ENCODE data around the gene MAPK4.
"Not testable (repeated sequence)": the region's sequence is repeated elsewhere in the genome, so short reads cannot be mapped to it uniquely, and the experiment has no call there.

MAPK4 gene

DNA sequence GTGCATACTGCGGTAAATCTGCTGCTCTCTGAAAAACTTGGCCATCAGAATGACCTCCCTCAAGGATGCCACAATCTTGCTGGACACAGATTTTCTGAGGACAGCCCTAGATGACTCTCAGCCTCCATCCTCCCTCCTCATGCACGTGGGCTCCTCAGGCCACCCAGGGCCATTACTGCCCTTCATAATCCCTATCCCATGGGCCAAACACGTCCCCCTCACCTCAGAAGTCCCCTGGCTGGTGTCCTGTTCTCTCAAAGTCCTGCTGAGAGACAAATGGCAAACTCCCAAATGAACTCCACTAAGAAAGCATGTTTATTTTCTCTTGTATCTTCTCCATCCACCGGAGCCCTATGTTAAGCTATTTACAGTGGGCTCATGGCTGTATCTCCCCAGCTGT lies 134.3 kb downstream of the MAPK4 start:
- no peak for DNase-seq

DNA sequence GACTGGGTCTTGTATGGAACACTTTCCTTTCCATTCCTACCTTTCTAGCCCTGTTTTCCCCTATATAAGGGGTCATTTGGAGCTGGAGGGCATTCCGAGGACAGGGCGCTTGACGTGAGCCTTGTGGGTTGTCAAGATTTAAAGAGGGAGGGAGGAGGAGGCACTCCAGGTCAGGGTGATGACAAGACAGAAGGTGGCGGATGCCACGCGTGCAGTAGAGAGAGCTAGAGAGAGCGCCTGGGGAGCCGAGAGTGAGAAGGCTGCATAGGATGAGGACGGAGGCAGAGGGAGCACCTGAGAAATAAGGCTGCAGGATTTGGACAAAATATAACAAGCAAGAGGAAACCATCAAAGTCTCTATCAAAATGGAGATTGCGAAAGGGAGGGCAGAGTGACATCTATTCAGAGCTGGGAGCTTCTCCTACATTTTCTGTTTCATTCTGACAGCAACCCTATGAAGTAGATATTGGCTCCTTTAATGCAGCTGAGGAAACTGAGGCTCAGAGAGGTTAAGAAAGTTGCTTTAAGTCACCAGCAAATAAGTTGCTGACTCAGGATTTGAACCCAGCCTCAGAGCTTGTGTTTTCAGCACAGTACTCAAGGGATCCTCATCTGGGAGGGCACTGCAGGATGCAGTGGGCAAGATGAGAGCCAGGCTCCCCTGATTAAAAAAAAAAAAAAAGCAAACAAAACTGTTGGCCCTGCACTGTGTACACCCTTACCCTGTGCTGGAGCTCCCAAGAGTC lies 135.7 kb downstream of the MAPK4 start:
- DNase-seq, result no peak

DNA sequence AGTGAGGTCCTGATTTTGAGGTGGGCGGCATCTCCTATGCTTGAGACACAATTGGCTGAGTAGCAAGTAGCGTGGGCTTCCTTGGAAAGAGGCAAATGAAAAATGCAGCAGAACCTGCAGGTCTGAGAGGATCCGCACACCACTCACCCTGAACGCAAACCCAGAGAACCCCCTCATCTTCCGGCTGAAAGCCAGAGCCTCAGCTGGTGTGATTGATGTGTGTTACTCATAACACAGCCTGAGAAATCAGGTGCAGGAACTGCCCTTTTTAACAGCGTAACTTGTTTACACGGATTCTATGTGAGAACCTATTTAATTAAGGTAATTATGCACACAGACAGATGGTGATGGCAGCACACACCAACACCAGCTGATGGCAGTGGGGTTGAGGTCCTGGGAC lies 136.5 kb downstream of the MAPK4 start:
- no peak for DNase-seq

GRCh38 chr18:50696929-50697328 lies 137.0 kb downstream of the MAPK4 start:
- no peak for DNase-seq

DNA sequence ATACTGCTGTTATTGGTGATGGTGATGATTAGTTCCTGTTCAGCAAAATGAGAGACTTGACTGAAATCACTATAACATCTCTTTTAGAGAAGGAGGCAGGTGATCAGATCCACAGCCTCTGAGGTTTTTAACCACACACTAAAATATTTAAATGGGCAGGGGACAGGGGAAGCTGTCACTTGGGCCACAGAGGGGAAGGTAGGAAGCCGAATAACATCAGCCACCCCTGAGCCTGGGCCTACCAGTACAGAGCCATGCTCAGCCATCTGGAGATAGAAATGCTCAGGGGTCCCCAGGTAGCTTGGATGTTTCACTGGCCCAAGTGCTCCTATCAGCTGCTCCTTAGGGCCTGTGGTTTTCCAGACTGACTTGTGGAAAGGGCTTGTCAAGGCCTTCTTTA lies 137.6 kb downstream of the MAPK4 start:
- DNase-seq, result no peak

- no peak for DNase-seq
These were observed 140.6 kb downstream of the MAPK4 start for GRCh38 chr18:50700245-50701165.

- no peak for DNase-seq
These were observed 144.6 kb downstream of the MAPK4 start for GRCh38 chr18:50704357-50704940.

- peak; percentile 27 for DNase-seq
These were observed 146.3 kb downstream of the MAPK4 start for GRCh38 chr18:50706199-50706598.

GRCh38 chr18:50706651-50707050 lies 146.8 kb downstream of the MAPK4 start:
- DNase-seq, result no peak

GRCh38 chr18:50707297-50707696 lies 147.4 kb downstream of the MAPK4 start:
- not testable (repeated sequence) for DNase-seq

DNA sequence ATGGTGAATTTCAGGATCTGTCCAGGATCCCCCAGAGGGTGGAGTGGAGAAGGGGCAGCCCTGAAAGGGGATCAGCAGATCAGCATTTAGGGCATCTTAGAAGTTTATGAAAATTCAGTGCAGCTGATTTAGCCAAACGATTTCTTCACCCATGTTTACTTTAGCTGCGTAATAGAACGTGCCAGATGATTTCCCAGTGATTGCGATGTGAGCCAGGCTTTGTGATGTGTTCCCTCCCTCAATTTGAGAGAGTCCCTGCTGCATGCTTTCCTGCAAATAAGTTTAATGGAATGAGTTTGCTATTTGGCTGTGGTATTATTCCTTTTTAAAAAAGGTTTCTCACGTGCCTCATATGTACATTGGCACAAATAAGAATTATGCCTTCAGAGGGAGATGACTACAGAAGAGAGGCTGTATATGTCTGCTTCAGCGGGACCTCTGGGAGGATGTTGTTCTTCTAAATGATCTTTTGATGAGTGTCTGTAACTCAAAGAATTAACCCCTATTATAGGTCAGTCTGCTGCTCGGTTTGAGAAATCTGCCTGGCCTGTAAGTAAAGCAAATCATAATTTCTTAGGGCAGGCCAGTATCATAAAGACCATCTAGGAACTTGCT lies 148.1 kb downstream of the MAPK4 start:
- no peak for DNase-seq

GRCh38 chr18:50709193-50709592 lies 149.3 kb downstream of the MAPK4 start:
- no peak for DNase-seq

DNA sequence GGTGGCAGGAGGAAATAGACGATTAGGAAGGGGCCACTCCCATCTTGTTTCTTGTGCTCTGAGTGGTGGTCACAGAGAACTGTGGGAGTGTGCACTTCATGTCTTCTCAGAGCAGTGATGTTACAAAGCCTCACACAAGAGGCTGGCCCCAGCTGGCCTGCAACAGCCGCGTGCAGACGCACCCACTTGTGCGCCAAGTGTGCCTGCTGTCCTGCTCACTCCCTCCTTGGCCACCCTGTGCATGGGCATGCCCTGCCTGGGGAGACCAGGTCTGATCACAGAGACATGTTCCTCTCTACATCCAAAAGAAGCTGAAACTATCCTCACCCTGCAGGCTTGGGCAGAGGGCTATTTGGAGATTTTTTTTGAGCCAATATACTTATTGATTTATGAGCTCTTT lies 151.5 kb downstream of the MAPK4 start:
- DNase-seq, result no peak

DNA sequence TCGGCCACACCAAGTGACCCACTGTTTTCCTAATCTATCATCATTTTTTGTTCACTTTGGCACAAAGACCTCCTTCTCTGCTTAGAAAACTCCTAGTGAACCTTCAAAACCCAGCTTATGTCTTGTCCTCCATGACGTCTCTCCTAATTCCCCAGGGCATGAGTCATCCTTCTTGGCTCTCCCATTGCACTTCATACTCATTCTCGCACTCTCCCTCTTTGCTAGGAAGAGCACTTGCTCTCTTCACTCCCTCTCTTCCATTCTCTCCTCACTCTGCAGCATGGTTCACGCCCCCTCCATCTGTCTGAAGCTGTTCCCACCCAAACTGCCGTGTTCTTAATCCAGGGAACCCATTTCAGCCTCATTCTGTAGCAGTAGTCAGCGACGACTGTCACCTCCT lies 156.0 kb downstream of the MAPK4 start:
- no peak for DNase-seq

- DNase-seq, result no peak
These were observed 157.0 kb downstream of the MAPK4 start for GRCh38 chr18:50716902-50717301.

GRCh38 chr18:50717563-50717962 lies 157.7 kb downstream of the MAPK4 start:
- no peak for DNase-seq

GRCh38 chr18:50719471-50720324 lies 159.8 kb downstream of the MAPK4 start:
- no peak for DNase-seq

DNA sequence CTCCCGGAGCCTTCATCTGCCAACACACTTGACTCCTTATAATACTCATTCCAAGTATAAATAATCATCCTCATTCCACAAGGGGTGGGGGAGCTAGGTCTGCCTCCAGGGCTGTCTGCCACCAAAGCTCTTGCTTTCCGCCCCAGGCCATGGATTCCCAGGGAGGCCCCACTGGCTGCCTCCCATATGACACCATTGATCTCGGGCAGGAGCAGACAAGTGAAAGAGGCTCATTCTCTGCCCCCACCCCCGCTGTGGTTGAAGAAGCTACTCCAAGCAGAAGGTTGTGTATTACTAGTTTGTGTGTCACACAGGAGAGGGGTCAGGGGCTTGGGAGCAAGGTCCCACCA lies 160.4 kb downstream of the MAPK4 start:
- no peak for DNase-seq

GRCh38 chr18:50721006-50721405 lies 161.1 kb downstream of the MAPK4 start:
- DNase-seq, result no peak

GRCh38 chr18:50721451-50722120 lies 161.7 kb downstream of the MAPK4 start:
- DNase-seq, result no peak

DNA sequence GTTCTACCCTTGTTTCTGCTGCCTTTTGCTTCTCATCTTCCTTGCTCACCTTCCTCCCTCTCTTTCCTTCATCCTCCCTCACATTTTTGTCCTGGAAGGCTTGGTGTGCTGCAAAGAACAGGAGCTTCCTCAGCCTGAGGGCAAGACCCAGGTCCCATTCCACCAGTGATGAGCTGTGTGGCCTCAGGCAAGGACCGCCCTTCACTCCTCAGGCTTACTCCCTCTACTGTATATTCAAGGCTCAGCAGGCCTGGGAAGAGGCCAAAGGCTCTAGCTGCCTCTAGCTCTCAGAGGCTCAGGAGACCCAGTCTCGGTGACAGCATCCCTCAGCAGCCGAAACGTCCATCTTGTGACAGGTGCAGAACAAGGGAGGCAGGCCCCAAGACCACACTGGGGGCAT lies 162.4 kb downstream of the MAPK4 start:
- DNase-seq, result no peak

DNA sequence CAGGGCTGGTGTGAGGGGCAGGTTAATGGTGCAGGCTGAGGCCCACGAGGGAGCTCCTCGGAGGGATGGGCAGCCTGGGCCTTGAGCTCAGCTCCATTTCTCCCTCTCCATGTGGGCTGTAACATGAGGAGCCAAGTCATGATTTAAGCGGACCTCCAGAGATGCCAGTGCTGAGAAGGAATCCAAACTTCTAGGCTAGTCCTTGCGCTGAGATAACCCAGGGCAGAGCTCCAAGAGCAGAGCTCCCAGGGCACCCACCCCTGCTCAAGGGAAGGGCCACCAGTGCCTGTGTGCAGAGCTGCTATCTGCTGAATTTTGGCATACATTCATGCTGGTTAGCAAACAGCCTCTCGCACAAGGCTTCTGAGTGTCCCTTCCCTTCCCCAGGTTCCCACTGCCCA lies 164.9 kb downstream of the MAPK4 start:
- no peak for DNase-seq
